Peyer's patch (tissue), 4 donors: Measurements from ENCODE around the gene BATF3.

Source experiments
- CTCF ChIP-seq, 6 experiments: fragments of 450-650 bp in 4 of 6; fragments of 200-600 bp in 2 of 6; sonication (generic) in 1 of 6; IDR thresholded peaks; one replicate each; pipeline ENCODE4 v1.5.1; 2017 to 2019; ENCODE audit warnings: antibody characterized with exemption in 6 of 6, mild to moderate bottlenecking in 3 of 6, moderate library complexity in 1 of 6
- POLR2A ChIP-seq, 2 donors: fragments of 450-650 bp; IDR thresholded peaks; one replicate each; pipeline ENCODE4 v1.5.1; 2017; ENCODE audit warnings: antibody characterized with exemption in 2 of 2, mild to moderate bottlenecking in 2 of 2, moderate library complexity in 2 of 2

DNA sequence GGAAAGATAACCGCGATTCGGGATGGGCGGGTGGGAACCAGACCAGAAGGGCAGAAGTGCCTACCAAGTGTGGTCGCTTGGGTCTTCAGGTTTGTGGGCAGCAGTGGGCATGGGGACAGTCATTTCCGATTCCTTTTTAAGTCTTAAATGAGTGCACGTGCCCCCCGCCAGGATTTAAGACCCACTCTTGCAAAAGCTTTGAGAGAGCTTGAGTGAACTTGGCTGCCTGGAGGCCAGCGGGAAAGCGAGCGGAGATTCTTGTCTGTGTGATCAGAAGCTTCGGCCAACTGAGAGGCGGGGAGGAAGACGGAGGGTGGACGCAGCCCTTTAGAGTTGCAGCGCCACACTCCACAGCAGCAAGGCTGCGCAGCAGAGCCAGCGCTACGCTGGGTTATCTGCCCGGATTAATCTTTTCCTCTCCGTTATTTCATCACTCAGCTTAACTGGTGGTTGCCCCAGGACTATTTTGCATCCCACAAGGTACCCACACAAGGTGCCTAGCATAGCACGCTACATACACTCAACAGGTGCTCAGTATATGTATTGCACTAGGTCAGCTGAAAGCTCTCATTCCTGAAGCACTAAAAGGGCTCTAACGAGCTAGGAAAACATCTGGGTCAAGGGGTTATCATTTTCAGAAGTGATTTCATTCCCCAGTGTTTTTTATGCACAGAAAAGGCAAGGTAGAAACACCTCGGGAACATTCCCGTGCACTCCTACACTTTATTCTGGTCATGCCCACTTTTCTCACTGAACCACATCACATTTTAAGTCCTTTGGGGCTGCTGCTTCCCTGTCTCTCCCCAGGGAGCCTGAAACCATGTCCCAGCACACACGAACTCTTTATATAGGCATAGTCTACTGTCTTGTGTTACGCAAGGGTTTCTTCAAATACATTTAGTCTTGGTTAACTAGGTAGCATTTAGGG, 1.5 kb upstream of the BATF3 start:
- no peak for TF ChIP-seq CTCF (IDR thresholded peaks at IDR 0.05)
- no peak for TF ChIP-seq POLR2A (IDR thresholded peaks at IDR 0.05)
